Transverse colon (tissue), 4 donors: ENCODE measurements around the gene SPEG. TPM values are rescaled to one million over a fixed set of nuclear protein-coding genes. Genes with fewer than 3 reads are reported as not detected.
A peak's percentile ranks its signal among the peaks of the same experiment; 100 is the strongest.

ENCODE experiments used
- DNase-seq: peaks from one replicate; pipeline ENCODE4 v3.0.0-alpha.2; 2019
- H3K27ac ChIP-seq, 4 donors: fragments of 200-600 bp; sonication (generic); 2 replicates each; pipeline ENCODE4 v1.5.1; 2016 to 2018; ENCODE audit warnings: inconsistent platforms in 4 of 4
- H3K27me3 ChIP-seq: fragments of 200-600 bp; sonication (generic); 2 replicates; pipeline ENCODE4 v1.5.1; 2017; ENCODE audit warnings: inconsistent platforms
- H3K36me3 ChIP-seq, 4 donors: fragments of 200-600 bp; sonication (generic); 2 replicates each; pipeline ENCODE4 v1.5.1; 2017 to 2019; ENCODE audit warnings: inconsistent platforms in 4 of 4
- H3K4me1 ChIP-seq, 4 donors: fragments of 200-600 bp; sonication (generic); 2 replicates each; pipeline ENCODE4 v1.5.1; 2017 to 2020; ENCODE audit warnings: inconsistent platforms in 4 of 4
- H3K4me3 ChIP-seq, 4 donors: fragments of 200-600 bp; sonication (generic); 1 replicate in 1 of 4; 2 replicates in 3 of 4; pipeline versions ENCODE4 v1.5.1 to v1.6.1; 2017 to 2019; ENCODE audit warnings: inconsistent platforms in 4 of 4
- H3K9me3 ChIP-seq, 2 donors: fragments of 200-600 bp; sonication (generic); 2 replicates each; pipeline ENCODE4 v1.5.1; 2017 to 2019; ENCODE audit warnings: inconsistent platforms in 2 of 2
- CTCF ChIP-seq, 5 experiments: fragments of 200-600 bp in 3 of 5; fragments of 450-650 bp in 2 of 5; sonication (generic) in 3 of 5; IDR thresholded peaks; 1 replicate in 2 of 5; 2 replicates in 3 of 5; pipeline ENCODE4 v1.5.1; 2016 to 2017; ENCODE audit warnings: antibody characterized with exemption in 5 of 5, inconsistent platforms in 3 of 5, mild to moderate bottlenecking in 2 of 5, moderate library complexity in 1 of 5
- EP300 ChIP-seq: sonication (generic); formaldehyde crosslinking; IDR thresholded peaks from one replicate; pipeline ENCODE4 v1.6.1; 2017; ENCODE audit warnings: antibody characterized with exemption, low read depth
- POLR2A ChIP-seq: fragments of 450-650 bp; IDR thresholded peaks from one replicate; pipeline ENCODE4 v1.6.1; 2016; ENCODE audit warnings: antibody characterized with exemption, mild to moderate bottlenecking, moderate library complexity
- POLR2AphosphoS5 ChIP-seq, 3 donors: sonication (generic); formaldehyde crosslinking; IDR thresholded peaks; one replicate each; pipeline ENCODE4 v1.6.1; 2016; ENCODE audit warnings: antibody characterized with exemption in 3 of 3
- WGBS, 2 donors: methylation state at CpG; one replicate each; pipeline ENCODE4 v1.1.5; 2018; ENCODE audit warnings: low coverage in 1 of 2; 5-methylcytosine and 5-hydroxymethylcytosine counted together
- in situ Hi-C, 4 donors: fragments of 200-750 bp; cut with MboI; loops; one replicate each; pipeline versions ENCODE4 v1.15.0 to v1.15.1; 2017; ENCODE audit warnings: low sequenced_read_pairs in 3 of 4, low pct_ligation_motif_present in 1 of 4, low pct_unique_long_range_greater_than_20kb in 1 of 4
- intact Hi-C: fragments of 100-400 bp; cut with DNase I; formaldehyde crosslinking; loops from one replicate; pipeline ENCODE4 v1.15.1; 2023; ENCODE audit warnings: low total_unique reads
- total RNA-seq, 4 donors: library from RNA; depleted of rRNA; stranded (reverse); fragments of >200 nt; gene quantifications; one replicate each; pipeline ENCODE4 v1.1.0, GENCODE V29; 2016

The SPEG gene
- total RNA-seq, 4 donors from 2014 or later: 26.5 to 95.8 (median 48.5) TPM

DNA sequence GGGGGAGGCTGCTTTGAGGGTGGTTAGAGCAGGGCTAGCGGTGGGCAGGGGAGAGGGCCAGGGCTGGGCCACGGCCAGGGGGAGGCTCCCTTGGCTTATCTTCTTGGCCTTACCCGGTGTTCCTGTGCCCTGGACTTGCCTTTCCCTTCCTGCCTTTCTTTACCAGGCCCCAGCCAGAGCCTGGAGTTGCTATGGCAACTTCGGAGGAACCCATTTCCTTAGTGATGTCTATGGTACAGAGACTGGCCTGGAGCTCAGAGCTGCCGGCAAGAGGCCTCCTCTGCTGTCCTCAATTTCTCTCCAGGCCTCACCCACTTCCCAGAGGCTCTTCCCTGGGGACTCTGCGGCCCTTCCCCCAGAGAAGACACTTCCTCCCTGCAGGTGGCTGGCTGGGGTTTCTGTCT lies 11.5 kb downstream of the SPEG start:
- intact Hi-C loops: no loop called here
- DNase-seq: no peak
- peak overlapping the region; percentile 83 to 96 (median 85) for H3K27ac ChIP-seq

DNA sequence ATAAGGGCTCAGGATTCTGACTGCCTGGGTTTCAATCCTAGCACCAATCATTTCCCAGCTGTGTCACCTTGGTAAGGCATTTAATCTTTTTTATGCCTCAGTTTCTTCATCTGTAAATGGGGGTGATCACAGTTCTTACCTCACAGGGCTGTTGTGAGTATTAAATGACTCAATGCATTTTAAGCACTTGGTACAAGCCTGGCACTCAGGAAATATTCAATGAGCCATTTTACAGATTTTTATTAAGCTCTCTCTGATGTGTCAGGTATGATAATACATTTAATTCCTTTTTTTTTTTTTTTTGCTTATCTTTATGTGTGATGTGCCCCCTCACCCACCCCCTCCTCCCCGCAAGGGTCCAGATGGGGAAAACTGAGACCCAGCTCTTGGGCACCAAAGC lies 12.0 kb downstream of the SPEG start:
- H3K36me3 ChIP-seq: no peaks in the 10 kb centered on the region
- H3K27me3 ChIP-seq: peaks cover 74% of the 10 kb centered on the region
- peaks cover 0 to 17% (median 6%) of the 10 kb centered on the region in 4 donors for H3K4me1 ChIP-seq
- intact Hi-C loops (no loop called here), in situ Hi-C loops (no loop called here)
- no peak for DNase-seq
- WGBS, 2 donors: 60 to 95% methylated on average over 1 of the region's 1 CpG
- H3K4me3 ChIP-seq: no peak overlapping the region
- peak overlapping the region; percentile 83 to 96 (median 85) for H3K27ac ChIP-seq
- no peaks in the 10 kb centered on the region for H3K9me3 ChIP-seq
- TF ChIP-seq POLR2A (no peak), POLR2AphosphoS5 (IDR thresholded peaks at IDR 0.05) (no peak), EP300 (no peak), CTCF (IDR thresholded peaks at IDR 0.05) (no peak)

More for the DNA sequence above, 11.5 kb downstream of the SPEG start:
- no peaks in the 10 kb centered on the region for H3K36me3 ChIP-seq
- in situ Hi-C loops: no loop called here
- peaks cover 0 to 23% (median 5%) of the 10 kb centered on the region in 4 donors for H3K4me1 ChIP-seq
- WGBS, 2 donors: 36 to 54% methylated on average over 2 to 6 of the region's 6 CpGs
- H3K9me3 ChIP-seq: no peaks in the 10 kb centered on the region
- no peak overlapping the region for H3K4me3 ChIP-seq
- TF ChIP-seq EP300 (no peak), CTCF (IDR thresholded peaks at IDR 0.05) (no peak), POLR2A (no peak), POLR2AphosphoS5 (IDR thresholded peaks at IDR 0.05) (no peak)
- peaks cover 80% of the 10 kb centered on the region for H3K27me3 ChIP-seq

DNA sequence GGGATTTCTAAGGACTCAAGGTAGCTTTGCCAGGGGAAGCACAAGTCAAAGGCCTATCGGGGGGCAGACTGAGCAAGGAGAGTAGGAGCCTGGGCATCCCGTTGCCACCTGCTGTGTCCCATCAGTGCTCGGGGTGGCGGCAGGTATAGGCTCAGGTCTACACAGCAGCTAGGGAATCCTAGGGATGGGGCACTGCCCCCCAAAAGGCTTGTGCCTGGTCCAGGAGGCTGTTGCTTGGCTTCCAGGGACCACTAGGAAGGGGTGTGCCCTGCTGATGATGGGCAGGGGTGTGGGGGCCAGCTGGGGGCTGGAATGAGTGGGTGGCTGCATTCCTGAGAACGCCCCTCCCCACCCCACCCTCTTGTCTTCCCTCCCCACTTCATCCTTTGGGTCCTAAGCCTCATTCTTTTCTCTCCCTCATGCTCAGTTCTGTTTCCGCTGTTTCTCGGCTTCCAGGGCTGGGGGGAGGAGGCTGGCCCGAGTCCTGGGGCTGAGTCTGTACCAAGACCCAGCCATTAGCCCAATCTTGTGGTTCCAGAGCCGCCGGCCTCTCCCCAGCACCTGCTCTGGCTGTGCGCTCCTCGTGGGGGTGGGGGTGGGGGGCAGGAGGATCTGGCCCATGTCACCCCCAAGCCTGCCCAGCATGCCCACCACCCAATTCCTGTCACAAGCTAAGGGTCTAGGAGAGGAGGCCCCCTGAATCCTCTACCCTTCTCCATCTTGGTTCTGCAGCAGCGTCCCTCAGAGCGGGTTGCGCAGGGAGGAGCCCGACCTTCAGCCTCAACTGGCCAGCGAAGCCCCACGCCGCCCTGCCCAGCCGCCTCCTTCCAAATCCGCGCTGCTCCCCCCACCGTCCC lies 12.8 kb downstream of the SPEG start:
- Histone ChIP-seq H3K27me3 (peaks cover 66% of the 10 kb centered on the region), H3K9me3 (no peaks in the 10 kb centered on the region), H3K36me3 (no peaks in the 10 kb centered on the region), H3K4me1 (peaks cover 0 to 13% (median 8%) of the 10 kb centered on the region in 4 donors), H3K27ac (peak overlapping the region; percentile 83 to 96 (median 85)), H3K4me3 (peak overlapping the region in 1 of 4 donors; percentile 8)
- in situ Hi-C loops: no loop called here
- WGBS, 2 donors: 64 to 100% methylated on average over 1 to 19 of the region's 23 CpGs
- intact Hi-C loops: no loop called here
- no peak for DNase-seq
- TF ChIP-seq EP300 (no peak), POLR2AphosphoS5 (IDR thresholded peaks at IDR 0.05) (no peak), CTCF (IDR thresholded peaks at IDR 0.05) (no peak), POLR2A (no peak)

- Histone ChIP-seq H3K27me3 (peaks cover 63% of the 10 kb centered on the region), H3K4me3 (peak overlapping the region in 3 of 4 donors; percentile 8 to 13 (median 11)), H3K36me3 (no peaks in the 10 kb centered on the region), H3K9me3 (no peaks in the 10 kb centered on the region), H3K4me1 (peaks cover 0 to 13% (median 8%) of the 10 kb centered on the region in 4 donors), H3K27ac (peak overlapping the region; percentile 83 to 96 (median 85))
- intact Hi-C loops (no loop called here), in situ Hi-C loops (no loop called here)
- 49% methylated on average over 33 of the region's 88 CpGs; no CpG with 5 or more reads in 1 of the 2 donors for WGBS, 2 donors
- TF ChIP-seq EP300 (no peak), POLR2AphosphoS5 (IDR thresholded peaks at IDR 0.05) (peak in 1 of 3 donors; percentile 2), CTCF (IDR thresholded peaks at IDR 0.05) (no peak)
- DNase-seq: no peak
These were observed 13.6 kb downstream of the SPEG start for GRCh38 chr2:219448099-219448775.
